GM21825 (cell line): ENCODE measurements around the gene SPI1.

ENCODE experiments used
- ATAC-seq: cut with Tn5 transposase; IDR thresholded peaks from one replicate; pipeline ENCODE4 v1.9.1; 2021; ENCODE audit warnings: mild to moderate bottlenecking, moderate library complexity; ENCODE audit not compliant: unreplicated experiment

Gene SPI1

DNA sequence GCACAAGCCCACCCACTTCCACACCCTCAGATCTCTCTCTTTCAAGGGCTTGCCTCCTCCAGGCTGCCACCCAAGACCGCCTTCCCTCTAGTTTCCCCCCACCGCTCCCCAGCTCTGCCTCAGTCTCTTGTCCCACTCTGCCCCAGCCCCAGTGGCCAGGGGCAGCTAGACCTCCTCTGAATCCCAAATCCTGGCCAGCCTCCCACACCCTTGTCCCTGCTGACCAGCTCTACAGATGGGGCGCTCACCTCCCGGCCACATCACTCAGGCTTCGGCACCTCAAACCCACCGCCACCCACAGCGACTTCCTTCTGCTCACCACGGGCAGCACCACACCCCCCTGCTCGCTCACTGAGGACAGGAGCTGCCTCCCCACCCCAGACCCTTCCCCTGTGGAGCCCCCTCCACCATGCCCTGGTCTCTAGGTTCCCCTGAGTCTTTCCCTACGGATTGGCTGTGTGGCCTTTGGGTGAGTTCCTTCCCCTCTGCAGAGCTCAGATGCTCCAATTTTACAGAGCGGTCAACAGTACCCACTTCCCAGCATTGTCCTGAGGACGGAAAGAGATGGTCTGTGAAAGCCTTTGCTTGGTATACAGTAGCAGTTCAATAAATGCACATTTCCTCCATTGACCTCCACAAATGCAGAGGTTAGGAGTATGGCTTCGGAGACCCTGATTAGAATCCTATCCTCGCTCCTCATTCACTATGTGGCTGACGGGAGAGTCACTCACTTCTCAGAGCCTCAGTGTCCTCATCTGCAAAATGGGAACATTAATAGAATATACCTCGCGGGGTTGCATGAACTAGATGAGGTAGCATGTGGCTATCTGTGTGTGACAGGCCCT, 11.5 kb upstream of the SPI1 start:
- ATAC-seq: no peak

DNA sequence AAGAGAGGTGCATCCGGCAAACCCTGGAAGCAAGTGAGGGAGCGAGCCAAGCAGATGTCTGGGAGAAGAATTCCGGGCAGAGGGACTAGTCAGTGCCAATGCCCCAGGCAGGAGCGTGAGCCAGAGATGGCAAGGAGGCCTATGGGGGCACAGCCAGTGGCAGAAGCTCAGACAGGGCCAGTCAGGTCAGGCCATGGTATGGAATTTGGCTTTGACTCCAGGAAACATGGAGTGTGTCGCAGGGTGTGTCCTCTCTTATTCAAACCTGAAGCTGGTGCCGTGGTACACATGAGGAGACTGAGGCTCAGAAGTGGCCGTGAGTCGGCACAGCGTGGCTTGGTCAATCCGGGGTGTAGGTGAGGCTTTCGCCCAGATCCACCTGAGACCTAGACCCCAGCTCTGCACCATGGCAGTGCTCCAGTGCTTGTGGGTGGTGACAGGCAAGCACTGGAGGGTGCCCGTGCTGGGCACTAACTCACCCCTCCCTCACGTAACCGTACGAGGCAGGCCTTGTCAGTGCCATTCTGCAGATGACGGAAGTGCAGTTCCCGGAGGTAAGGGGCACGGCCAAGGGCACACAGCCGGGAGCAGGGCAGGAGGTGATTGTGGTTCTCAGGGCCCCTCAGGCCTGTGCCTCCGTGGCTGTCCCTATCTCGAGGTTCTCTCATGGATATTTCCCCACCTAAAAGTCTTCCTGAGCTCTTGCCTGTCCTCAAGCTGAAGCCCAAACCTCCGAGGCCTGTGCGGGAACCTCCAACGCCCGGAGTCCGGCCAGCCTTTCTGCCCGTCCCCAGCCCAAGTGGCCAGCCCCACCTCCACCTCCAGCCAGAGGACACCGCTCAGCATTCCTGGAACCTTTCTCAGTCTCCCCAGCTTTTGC, 10.6 kb upstream of the SPI1 start:
- no peak for ATAC-seq

GRCh38 chr11:47387944-47388696, 9.8 kb upstream of the SPI1 start:
- no peak for ATAC-seq

GRCh38 chr11:47384498-47384897, 6.2 kb upstream of the SPI1 start:
- ATAC-seq: no peak

GRCh38 chr11:47383071-47383470, 4.7 kb upstream of the SPI1 start:
- ATAC-seq: no peak

DNA sequence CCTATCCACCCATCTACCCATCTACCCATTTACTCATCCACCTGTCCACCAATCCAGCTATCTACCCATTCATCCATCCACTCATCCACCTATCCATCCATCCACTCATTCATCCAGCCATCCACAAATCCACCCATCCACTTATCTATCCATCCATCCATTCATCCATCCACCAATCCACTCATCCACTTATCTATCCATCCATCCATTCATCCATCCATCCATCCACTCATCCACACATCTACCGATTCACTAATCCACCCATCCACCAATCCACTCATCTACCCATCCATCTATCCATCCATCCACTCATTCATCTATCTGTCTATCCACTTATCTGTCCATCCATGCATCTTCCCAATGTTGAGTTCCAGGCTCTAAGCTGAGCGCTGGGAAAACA, 1.7 kb upstream of the SPI1 start:
- no peak for ATAC-seq

DNA sequence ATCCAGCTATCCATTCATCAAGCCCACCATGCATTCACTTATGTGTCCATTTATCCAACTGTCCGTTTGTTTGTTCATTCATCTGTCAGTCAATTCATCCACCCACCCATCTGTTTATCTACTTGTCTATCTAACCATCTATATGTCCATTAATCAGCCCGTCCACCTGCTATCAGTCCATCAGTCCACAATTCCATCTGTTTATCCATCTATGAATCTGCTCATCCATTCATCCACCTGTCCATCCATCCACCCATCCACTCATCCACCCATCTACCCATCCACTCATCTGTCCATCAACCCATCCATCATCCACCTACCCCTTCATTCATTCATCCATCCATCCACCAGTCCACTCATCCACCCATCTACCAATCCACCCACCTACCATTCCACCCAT, 970 bp upstream of the SPI1 start:
- no peak for ATAC-seq

- no peak for ATAC-seq
Measured at GRCh38 chr11:47378836-47379170, 456 bp upstream of the SPI1 start.

DNA sequence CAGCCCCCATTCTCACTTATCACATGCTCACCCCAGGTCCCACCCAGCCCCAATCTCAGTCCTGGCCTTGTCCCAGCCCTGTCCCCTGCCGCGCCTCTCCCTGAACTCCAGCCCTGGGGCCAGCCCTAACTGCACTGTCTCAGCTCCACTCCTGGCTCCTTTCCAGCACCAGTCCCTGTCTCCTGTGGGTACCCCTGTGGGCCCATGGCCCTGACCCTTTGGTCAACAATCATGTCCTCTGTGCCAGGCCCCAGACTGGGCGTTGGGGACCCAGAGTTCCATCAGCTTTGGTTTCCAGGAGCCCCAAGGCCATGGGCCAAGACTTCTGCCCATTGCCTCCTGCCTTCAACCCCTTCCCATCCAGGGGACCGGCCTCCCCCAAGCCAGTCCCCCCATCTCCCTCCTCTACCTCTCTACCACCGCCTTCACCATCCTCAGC, 757 bp downstream of the SPI1 start:
- no peak for ATAC-seq

DNA sequence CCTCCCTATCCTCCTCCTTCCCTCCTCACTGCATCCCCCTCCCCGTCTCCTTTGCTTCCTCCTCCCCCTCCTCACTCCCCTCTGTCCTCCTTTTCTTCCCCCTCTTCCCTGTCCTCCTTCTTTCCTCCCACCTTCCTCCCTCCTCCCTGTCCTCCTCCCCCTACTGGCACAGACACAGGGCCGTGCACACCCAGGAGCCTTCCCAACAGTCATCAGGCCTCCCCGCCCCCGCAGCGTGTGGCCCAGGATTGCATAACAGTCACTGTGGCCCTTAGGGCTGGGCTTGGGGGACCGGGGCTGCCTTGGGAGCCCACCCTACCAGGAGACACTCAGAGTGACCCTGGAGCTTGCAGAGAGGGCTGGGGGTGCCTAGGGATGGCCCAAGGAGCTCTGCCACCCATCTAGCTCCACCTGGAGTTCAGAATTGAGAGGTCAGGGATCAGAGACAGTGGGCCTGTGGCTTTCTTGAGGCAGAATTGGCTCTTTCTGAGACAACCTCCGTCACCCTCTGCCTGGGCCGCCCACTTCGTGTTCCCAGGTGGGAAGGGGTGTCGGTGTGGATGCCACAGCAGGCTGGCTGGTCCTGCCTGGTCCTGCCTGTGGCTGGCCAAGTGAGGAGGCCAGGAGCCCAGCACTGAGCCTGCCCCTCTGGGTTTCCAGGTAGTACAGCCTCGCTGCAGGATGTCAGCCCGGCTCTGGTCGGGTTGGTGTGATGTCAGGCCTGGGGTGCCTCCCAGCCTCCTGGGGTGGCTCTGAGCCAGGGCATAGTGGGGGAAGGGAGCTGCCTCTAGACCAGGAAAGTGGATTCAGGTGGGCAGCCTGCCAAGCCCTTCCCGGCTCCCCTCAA, 1.6 kb downstream of the SPI1 start:
- no peak for ATAC-seq

- no peak for ATAC-seq
Measured at GRCh38 chr11:47376107-47376524, 2.2 kb downstream of the SPI1 start.

GRCh38 chr11:47375546-47376085, 2.7 kb downstream of the SPI1 start:
- no peak for ATAC-seq

GRCh38 chr11:47375020-47375419, 3.3 kb downstream of the SPI1 start:
- no peak for ATAC-seq

DNA sequence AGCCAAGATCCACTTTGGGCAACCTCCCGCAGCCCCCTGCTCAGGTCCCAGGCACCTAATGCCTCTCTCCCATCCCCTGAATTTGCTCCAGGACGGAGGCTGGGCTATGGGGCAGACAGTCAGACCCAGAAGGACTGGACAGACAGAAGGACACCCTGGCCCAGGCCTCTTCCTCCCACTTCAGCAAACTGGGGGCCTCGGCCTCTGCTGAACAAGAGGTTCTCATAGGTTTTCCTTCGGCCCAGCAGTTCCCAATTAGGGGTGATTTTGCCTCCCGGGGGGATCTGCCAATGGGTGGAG, 3.7 kb downstream of the SPI1 start:
- ATAC-seq: no peak

DNA sequence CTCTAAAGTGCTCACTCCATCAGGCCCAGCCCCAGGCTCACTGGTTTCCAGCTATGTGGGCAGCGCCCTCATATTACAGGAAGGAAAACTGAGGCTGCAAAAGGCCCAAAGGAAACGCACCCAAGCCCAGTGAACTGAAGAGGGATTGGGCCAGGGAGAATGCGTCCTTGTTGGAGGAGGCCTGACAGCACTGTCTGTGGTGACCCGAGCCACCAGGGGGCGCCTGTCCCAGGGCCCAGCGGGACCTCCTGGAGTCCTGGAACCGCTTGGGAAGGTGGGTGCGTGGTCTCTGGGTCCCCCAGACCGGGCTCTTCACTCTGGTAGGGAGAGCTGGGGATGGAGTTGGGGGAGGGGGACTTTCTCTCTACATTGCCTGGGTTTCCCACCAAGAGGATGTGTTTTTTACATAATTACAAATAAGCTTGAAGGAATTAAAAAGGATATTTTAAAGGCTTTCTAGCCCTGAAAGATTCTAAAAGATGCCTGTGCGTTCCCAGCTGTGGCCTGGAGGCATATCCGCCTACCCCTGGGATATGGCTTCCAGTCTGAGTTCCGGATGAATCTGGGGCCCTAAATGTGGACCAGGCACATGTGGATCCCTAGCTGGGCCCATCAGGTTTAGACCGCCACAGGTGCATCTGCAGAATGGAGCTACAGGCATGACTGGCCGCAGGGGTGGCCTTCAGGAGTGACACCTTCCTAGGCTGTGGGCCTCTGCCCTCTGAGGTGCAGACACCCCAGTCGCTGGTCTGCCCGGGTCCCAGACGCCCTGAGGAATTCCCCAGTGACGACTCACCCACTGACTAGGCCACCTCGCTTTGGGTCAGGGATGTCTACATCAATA, 4.2 kb downstream of the SPI1 start:
- ATAC-seq: no peak

GRCh38 chr11:47372422-47372821, 5.9 kb downstream of the SPI1 start:
- no peak for ATAC-seq

GRCh38 chr11:47369676-47370075, 8.7 kb downstream of the SPI1 start:
- ATAC-seq: no peak

DNA sequence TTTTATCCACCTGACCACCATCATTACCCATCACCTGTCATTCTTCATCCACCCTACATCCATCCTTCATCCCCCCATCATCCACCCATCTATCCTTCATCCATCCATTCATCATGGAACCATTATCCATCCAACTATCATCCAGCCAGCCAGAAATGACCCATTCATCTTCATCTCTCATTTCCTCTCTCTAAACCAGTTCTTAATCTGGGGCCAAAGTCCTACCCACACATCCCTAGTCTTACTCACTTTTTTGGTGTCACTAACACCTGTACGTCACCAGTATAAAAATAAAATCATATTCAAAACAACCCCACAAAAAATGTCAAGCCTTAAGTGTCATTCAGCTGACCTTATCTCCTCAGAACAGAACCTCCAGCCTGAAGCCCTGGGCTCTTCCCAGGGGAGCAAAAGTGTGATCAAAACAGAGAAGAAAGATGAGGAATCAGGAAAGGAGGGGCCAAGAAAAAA, 12.3 kb downstream of the SPI1 start:
- no peak for ATAC-seq

DNA sequence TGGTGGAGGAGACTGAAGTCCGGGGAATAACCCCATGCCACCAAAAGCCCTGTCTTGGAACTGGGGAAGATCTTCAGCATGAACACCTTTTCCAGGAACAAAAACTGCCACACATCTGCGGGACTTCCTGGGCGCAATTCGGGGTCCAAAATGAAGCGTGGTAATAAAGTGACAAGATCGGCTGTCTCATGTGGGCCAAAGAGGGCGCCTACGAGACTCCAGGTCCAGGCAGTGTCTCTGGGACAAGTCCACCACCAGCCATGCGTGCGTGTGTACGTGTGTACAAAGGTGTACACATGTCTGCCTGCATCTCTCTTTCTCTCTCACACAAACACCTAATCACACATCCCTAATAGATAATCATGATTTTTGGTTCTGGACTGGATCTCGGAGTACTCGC, 16.9 kb downstream of the SPI1 start:
- no peak for ATAC-seq
